CD4-positive, alpha-beta memory T cell (primary cell): Measurements from ENCODE around the gene ADAMTSL3. TPM values are rescaled to one million over a fixed set of nuclear protein-coding genes. Genes with fewer than 3 reads are reported as not detected.

Experiments used
- CTCF ChIA-PET: fragments of 350-600 bp; sonication (Branson Sonifier 250); formaldehyde crosslinking; loops from one replicate; lab custom pipeline; 2021; ENCODE audit warnings: inconsistent platforms; ENCODE audit not compliant: partially characterized antibody; lab: Charles Lee
- POLR2A ChIA-PET: fragments of 350-600 bp; sonication (Branson Sonifier 250); formaldehyde crosslinking; loops from one replicate; lab custom pipeline; 2021; ENCODE audit not compliant: partially characterized antibody; lab: Charles Lee
- DNase-seq, 5 donors: peaks; one replicate each; pipeline versions ENCODE4 v3.0.0 to v3.0.0-alpha.2; 2020 to 2022; ENCODE audit warnings: mixed read lengths in 1 of 5
- H3K27ac ChIP-seq: one replicate; pipeline ENCODE4 v1.7.0; 2013; ENCODE audit warnings: low read depth, low read length
- H3K27me3 ChIP-seq: 2 replicates; pipeline ENCODE4 v1.7.0; 2013; ENCODE audit warnings: mild to moderate bottlenecking, low read length, moderate library complexity; ENCODE audit not compliant: insufficient read depth
- H3K36me3 ChIP-seq: 2 replicates; pipeline ENCODE4 v1.7.0; 2013; ENCODE audit warnings: mild to moderate bottlenecking, low read length, moderate library complexity; ENCODE audit not compliant: insufficient read depth
- H3K4me1 ChIP-seq: 2 replicates; pipeline ENCODE4 v1.7.0; 2013; ENCODE audit warnings: mild to moderate bottlenecking, low read length, moderate library complexity; ENCODE audit not compliant: insufficient read depth
- H3K4me3 ChIP-seq, 2 donors: one replicate each; pipeline ENCODE4 v1.7.0; 2013; ENCODE audit warnings: low read length in 2 of 2, mild to moderate bottlenecking in 1 of 2
- H3K9me3 ChIP-seq, 2 donors: one replicate each; pipeline ENCODE4 v1.7.0; 2013; ENCODE audit warnings: low read length in 2 of 2, control low read depth in 1 of 2; ENCODE audit not compliant: control insufficient read depth in 1 of 2
- H3K27ac Mint-ChIP-seq, 7 donors: one replicate each; pipeline ENCODE4 v1.8.0; 2020 to 2021; ENCODE audit warnings: mixed read lengths in 7 of 7, mild to moderate bottlenecking in 6 of 7, inconsistent platforms in 3 of 7, moderate library complexity in 3 of 7
- H3K27me3 Mint-ChIP-seq, 2 donors: one replicate each; pipeline ENCODE4 v1.8.0; 2020 to 2021; ENCODE audit warnings: mixed read lengths in 2 of 2
- H3K36me3 Mint-ChIP-seq, 2 donors: one replicate each; pipeline ENCODE4 v1.8.0; 2020 to 2021; ENCODE audit warnings: mixed read lengths in 2 of 2, inconsistent platforms in 1 of 2, mild to moderate bottlenecking in 1 of 2
- H3K4me1 Mint-ChIP-seq, 4 donors: one replicate each; pipeline ENCODE4 v1.8.0; 2020 to 2021; ENCODE audit warnings: mixed read lengths in 4 of 4, mild to moderate bottlenecking in 1 of 4
- H3K4me3 Mint-ChIP-seq, 8 donors: one replicate each; pipeline ENCODE4 v1.8.0; 2020 to 2021; ENCODE audit warnings: mixed read lengths in 8 of 8, mild to moderate bottlenecking in 7 of 8, moderate library complexity in 6 of 8, inconsistent platforms in 3 of 8
- H3K9me3 Mint-ChIP-seq, 8 donors: one replicate each; pipeline ENCODE4 v1.8.0; 2020 to 2021; ENCODE audit warnings: mixed read lengths in 8 of 8, mild to moderate bottlenecking in 5 of 8, inconsistent platforms in 3 of 8, moderate library complexity in 1 of 8
- intact Hi-C: fragments of 100-400 bp; cut with micrococcal nuclease; formaldehyde crosslinking; loops from one replicate; pipeline ENCODE4 v1.15.1; 2023
- polyA plus RNA-seq, 2 donors: library from polyadenylated mRNA; unstranded; fragments of 300-500 nt; fragmentation: Illumina TruSeq; gene quantifications; one replicate each; pipeline ENCODE4 v1.2.3, GENCODE V29; 2021
- total RNA-seq, 2 experiments: library from RNA; stranded (reverse); gene quantifications; one replicate each; pipeline ENCODE4 v1.2.3, GENCODE V29; 2021

Gene ADAMTSL3
- total and polyA plus RNA-seq, 4 experiments from 2014 or later, result not detected

GRCh38 chr15:83873966-83874365 is 220.0 kb downstream of the ADAMTSL3 start:
- Mint-ChIP-seq H3K4me1 (no peaks in the 10 kb centered on the region), H3K27me3 (peaks cover 0 to 4% of the 10 kb centered on the region in 2 donors), H3K4me3 (no peak overlapping the region), H3K27ac (no peak overlapping the region), H3K36me3 (no peaks in the 10 kb centered on the region), H3K9me3 (no peaks in the 10 kb centered on the region)
- Histone ChIP-seq H3K4me1 (no peaks in the 10 kb centered on the region), H3K4me3 (no peak overlapping the region), H3K36me3 (no peaks in the 10 kb centered on the region), H3K27ac (no peak overlapping the region), H3K9me3 (no peaks in the 10 kb centered on the region), H3K27me3 (no peaks in the 10 kb centered on the region)
- POLR2A ChIA-PET, result no interaction called here
- CTCF ChIA-PET, result no interaction called here
- no peak for DNase-seq
- intact Hi-C loops, result no loop called here

GRCh38 chr15:83880529-83880928 is 226.6 kb downstream of the ADAMTSL3 start:
- POLR2A ChIA-PET, result no interaction called here
- CTCF ChIA-PET, result no interaction called here

GRCh38 chr15:83881156-83881555 is 227.2 kb downstream of the ADAMTSL3 start:
- Mint-ChIP-seq H3K36me3 (no peaks in the 10 kb centered on the region), H3K4me1 (no peaks in the 10 kb centered on the region), H3K4me3 (no peak overlapping the region), H3K9me3 (no peaks in the 10 kb centered on the region), H3K27me3 (peaks cover 0 to 2% of the 10 kb centered on the region in 2 donors), H3K27ac (no peak overlapping the region)
- no peak for DNase-seq
- H3K36me3 ChIP-seq, result no peaks in the 10 kb centered on the region
- no peaks in the 10 kb centered on the region for H3K4me1 ChIP-seq
- ChIA-PET CTCF (no interaction called here), POLR2A (no interaction called here)
- H3K9me3 ChIP-seq, result no peaks in the 10 kb centered on the region
- no peaks in the 10 kb centered on the region for H3K27me3 ChIP-seq
- no peak overlapping the region for H3K27ac ChIP-seq
- H3K4me3 ChIP-seq, result no peak overlapping the region
- intact Hi-C loops, result no loop called here

More at GRCh38 chr15:83880529-83880928, 226.6 kb downstream of the ADAMTSL3 start:
- H3K4me1 Mint-ChIP-seq, result no peaks in the 10 kb centered on the region
- H3K27me3 Mint-ChIP-seq, result peaks cover 0 to 2% of the 10 kb centered on the region in 2 donors
- Histone ChIP-seq H3K36me3 (no peaks in the 10 kb centered on the region), H3K4me1 (no peaks in the 10 kb centered on the region), H3K4me3 (no peak overlapping the region), H3K27ac (no peak overlapping the region), H3K9me3 (no peaks in the 10 kb centered on the region), H3K27me3 (no peaks in the 10 kb centered on the region)
- DNase-seq, result no peak
- no peaks in the 10 kb centered on the region for H3K9me3 Mint-ChIP-seq
- no peaks in the 10 kb centered on the region for H3K36me3 Mint-ChIP-seq
- no peak overlapping the region for H3K4me3 Mint-ChIP-seq
- intact Hi-C loops, result no loop called here
- H3K27ac Mint-ChIP-seq, result no peak overlapping the region

GRCh38 chr15:83886321-83886720 is 232.4 kb downstream of the ADAMTSL3 start:
- H3K4me3 Mint-ChIP-seq, result no peak overlapping the region
- H3K27ac Mint-ChIP-seq, result no peak overlapping the region
- CTCF ChIA-PET, result no interaction called here
- no peaks in the 10 kb centered on the region for H3K36me3 Mint-ChIP-seq
- Histone ChIP-seq H3K27me3 (no peaks in the 10 kb centered on the region), H3K4me3 (no peak overlapping the region), H3K27ac (no peak overlapping the region), H3K36me3 (no peaks in the 10 kb centered on the region), H3K9me3 (no peaks in the 10 kb centered on the region), H3K4me1 (no peaks in the 10 kb centered on the region)
- intact Hi-C loops, result no loop called here
- POLR2A ChIA-PET, result no interaction called here
- H3K27me3 Mint-ChIP-seq, result peaks cover 4 to 7% of the 10 kb centered on the region in 2 donors
- no peak for DNase-seq
- H3K9me3 Mint-ChIP-seq, result peaks cover 0 to 4% (median 0%) of the 10 kb centered on the region in 8 donors
- no peaks in the 10 kb centered on the region for H3K4me1 Mint-ChIP-seq

GRCh38 chr15:83887404-83887803 is 233.5 kb downstream of the ADAMTSL3 start:
- no peak overlapping the region for H3K27ac Mint-ChIP-seq
- no peak for DNase-seq
- Histone ChIP-seq H3K9me3 (no peaks in the 10 kb centered on the region), H3K27me3 (no peaks in the 10 kb centered on the region), H3K4me3 (no peak overlapping the region), H3K4me1 (no peaks in the 10 kb centered on the region), H3K36me3 (no peaks in the 10 kb centered on the region), H3K27ac (no peak overlapping the region)
- H3K36me3 Mint-ChIP-seq, result no peaks in the 10 kb centered on the region
- peaks cover 0 to 4% (median 0%) of the 10 kb centered on the region in 8 donors for H3K9me3 Mint-ChIP-seq
- ChIA-PET POLR2A (no interaction called here), CTCF (no interaction called here)
- peaks cover 5 to 7% of the 10 kb centered on the region in 2 donors for H3K27me3 Mint-ChIP-seq
- no peaks in the 10 kb centered on the region for H3K4me1 Mint-ChIP-seq
- intact Hi-C loops, result no loop called here
- H3K4me3 Mint-ChIP-seq, result no peak overlapping the region

- H3K4me3 ChIP-seq, result no peak overlapping the region
- Mint-ChIP-seq H3K27me3 (peaks cover 5 to 7% of the 10 kb centered on the region in 2 donors), H3K9me3 (peaks cover 0 to 4% (median 0%) of the 10 kb centered on the region in 8 donors), H3K27ac (no peak overlapping the region), H3K4me3 (no peak overlapping the region), H3K36me3 (no peaks in the 10 kb centered on the region), H3K4me1 (no peaks in the 10 kb centered on the region)
- no peaks in the 10 kb centered on the region for H3K4me1 ChIP-seq
- H3K9me3 ChIP-seq, result no peaks in the 10 kb centered on the region
- H3K27me3 ChIP-seq, result no peaks in the 10 kb centered on the region
- no peaks in the 10 kb centered on the region for H3K36me3 ChIP-seq
- H3K27ac ChIP-seq, result no peak overlapping the region
- DNase-seq, result no peak
- POLR2A ChIA-PET, result no interaction called here
- intact Hi-C loops, result no loop called here
- CTCF ChIA-PET, result no interaction called here
Measured at GRCh38 chr15:83887961-83888360, 234.0 kb downstream of the ADAMTSL3 start.

- Mint-ChIP-seq H3K4me1 (no peaks in the 10 kb centered on the region), H3K4me3 (no peak overlapping the region), H3K27ac (no peak overlapping the region), H3K36me3 (no peaks in the 10 kb centered on the region), H3K9me3 (peaks cover 0 to 4% (median 0%) of the 10 kb centered on the region in 8 donors), H3K27me3 (peaks cover 5% of the 10 kb centered on the region in 2 donors)
- H3K36me3 ChIP-seq, result no peaks in the 10 kb centered on the region
- no peaks in the 10 kb centered on the region for H3K4me1 ChIP-seq
- H3K4me3 ChIP-seq, result no peak overlapping the region
- no peak overlapping the region for H3K27ac ChIP-seq
- H3K27me3 ChIP-seq, result no peaks in the 10 kb centered on the region
- no peak for DNase-seq
- intact Hi-C loops, result no loop called here
- ChIA-PET CTCF (no interaction called here), POLR2A (no interaction called here)
- no peaks in the 10 kb centered on the region for H3K9me3 ChIP-seq
Measured at GRCh38 chr15:83889995-83890394, 236.1 kb downstream of the ADAMTSL3 start.

- H3K27me3 ChIP-seq, result no peaks in the 10 kb centered on the region
- H3K4me1 Mint-ChIP-seq, result no peaks in the 10 kb centered on the region
- POLR2A ChIA-PET, result no interaction called here
- no peaks in the 10 kb centered on the region for H3K9me3 ChIP-seq
- H3K27ac ChIP-seq, result no peak overlapping the region
- H3K27me3 Mint-ChIP-seq, result peaks cover 5 to 7% of the 10 kb centered on the region in 2 donors
- no peaks in the 10 kb centered on the region for H3K4me1 ChIP-seq
- H3K36me3 ChIP-seq, result no peaks in the 10 kb centered on the region
- no peak overlapping the region for H3K4me3 Mint-ChIP-seq
- no peaks in the 10 kb centered on the region for H3K36me3 Mint-ChIP-seq
- CTCF ChIA-PET, result no interaction called here
- H3K27ac Mint-ChIP-seq, result no peak overlapping the region
- DNase-seq, result no peak
- H3K9me3 Mint-ChIP-seq, result peaks cover 0 to 4% (median 0%) of the 10 kb centered on the region in 8 donors
- intact Hi-C loops, result no loop called here
- H3K4me3 ChIP-seq, result no peak overlapping the region
Measured at GRCh38 chr15:83890587-83890986, 236.7 kb downstream of the ADAMTSL3 start.
